Skeletal muscle tissue (tissue), 4 donors: Measurements from ENCODE around the gene CEBPA. TPM values are rescaled to one million over a fixed set of nuclear protein-coding genes. Genes with fewer than 3 reads are reported as not detected.
"Not testable (repeated sequence)": the region's sequence is repeated elsewhere in the genome, so short reads cannot be mapped to it uniquely, and the experiment has no call there.

Experiments
- H3K27ac ChIP-seq: one replicate; pipeline ENCODE4 v1.7.0; 2013; ENCODE audit warnings: mild to moderate bottlenecking, low read depth, low read length, inconsistent platforms
- H3K27me3 ChIP-seq, 3 donors: one replicate each; pipeline ENCODE4 v1.7.0; 2013; ENCODE audit warnings: low read length in 3 of 3; ENCODE audit not compliant: control insufficient read depth in 3 of 3, insufficient read depth in 3 of 3
- H3K36me3 ChIP-seq, 3 donors: one replicate each; pipeline ENCODE4 v1.7.0; 2013; ENCODE audit warnings: low read length in 3 of 3; ENCODE audit not compliant: control insufficient read depth in 3 of 3, insufficient read depth in 3 of 3
- H3K4me1 ChIP-seq, 3 donors: one replicate each; pipeline ENCODE4 v1.7.0; 2013; ENCODE audit warnings: low read length in 3 of 3, mild to moderate bottlenecking in 3 of 3; ENCODE audit not compliant: control insufficient read depth in 3 of 3, insufficient read depth in 3 of 3
- H3K4me3 ChIP-seq, 3 donors: one replicate each; pipeline ENCODE4 v1.7.0; 2013; ENCODE audit warnings: low read length in 3 of 3
- H3K9ac ChIP-seq, 3 donors: one replicate each; pipeline ENCODE4 v1.7.0; 2013; ENCODE audit warnings: low read length in 3 of 3, mild to moderate bottlenecking in 3 of 3, moderate library complexity in 2 of 3, low read depth in 1 of 3
- H3K9me3 ChIP-seq, 3 donors: one replicate each; pipeline ENCODE4 v1.7.0; 2013; ENCODE audit warnings: low read length in 3 of 3; ENCODE audit not compliant: control insufficient read depth in 3 of 3
- total RNA-seq: library from RNA; depleted of rRNA; stranded (reverse); fragments of >200 nt; gene quantifications from one replicate; pipeline ENCODE4 v1.2.3, GENCODE V29; 2014
- donor health status: Osteomylitis.

Gene CEBPA
- total RNA-seq, 1 donor from 2014 or later: 17.2 TPM

DNA sequence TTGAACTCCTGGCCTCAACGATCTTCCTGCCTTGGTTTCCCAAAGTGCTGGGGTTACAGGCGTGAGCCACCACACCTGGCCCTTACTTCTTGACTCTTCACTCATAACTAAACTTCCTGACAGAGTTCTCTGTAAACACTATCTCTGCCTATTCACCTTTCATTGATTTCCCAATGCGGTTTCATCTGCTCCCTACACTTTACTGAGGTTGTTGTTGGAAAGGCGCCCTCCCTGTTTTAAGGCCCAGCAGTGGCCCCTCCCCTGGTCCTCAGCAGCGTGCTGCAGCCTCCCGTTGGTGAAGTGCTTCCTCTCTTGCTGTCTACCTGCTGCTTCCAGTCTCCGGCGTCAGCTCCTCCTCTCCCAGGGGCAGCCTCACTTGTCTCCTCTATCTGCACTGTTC, 26.7 kb upstream of the CEBPA start:
- Histone ChIP-seq H3K9ac (no peak overlapping the region), H3K4me1 (peaks cover 0 to 9% (median 9%) of the 10 kb centered on the region in 3 donors), H3K36me3 (no peaks in the 10 kb centered on the region), H3K9me3 (peaks cover 0 to 3% (median 2%) of the 10 kb centered on the region in 3 donors), H3K4me3 (no peak overlapping the region), H3K27ac (no peak overlapping the region), H3K27me3 (no peaks in the 10 kb centered on the region)

DNA sequence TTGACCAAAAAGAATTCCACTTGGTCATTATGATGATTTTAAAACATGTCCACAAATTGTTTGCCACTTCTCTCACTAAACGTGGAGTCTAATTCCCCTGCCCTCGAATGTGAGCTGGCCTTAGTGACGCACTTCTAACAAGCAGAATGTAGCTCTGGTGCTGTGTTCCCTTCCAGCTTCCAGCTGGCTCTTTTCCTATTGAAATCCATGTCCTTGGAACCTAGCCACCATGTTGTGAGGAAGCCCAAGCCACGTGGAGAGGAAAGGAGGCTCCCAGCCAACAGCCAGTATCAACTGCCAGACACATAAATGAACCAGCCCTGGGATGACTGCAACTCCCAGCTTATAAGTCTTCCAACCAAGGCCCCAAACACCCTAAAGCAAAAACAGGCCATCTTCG, 23.6 kb upstream of the CEBPA start:
- no peaks in the 10 kb centered on the region for H3K36me3 ChIP-seq
- no peak overlapping the region for H3K9ac ChIP-seq
- peaks cover 0 to 9% (median 9%) of the 10 kb centered on the region in 3 donors for H3K4me1 ChIP-seq
- H3K27me3 ChIP-seq: no peaks in the 10 kb centered on the region
- H3K4me3 ChIP-seq: no peak overlapping the region
- peak overlapping the region; percentile 52 for H3K27ac ChIP-seq
- peaks cover 0 to 4% (median 3%) of the 10 kb centered on the region in 3 donors for H3K9me3 ChIP-seq

DNA sequence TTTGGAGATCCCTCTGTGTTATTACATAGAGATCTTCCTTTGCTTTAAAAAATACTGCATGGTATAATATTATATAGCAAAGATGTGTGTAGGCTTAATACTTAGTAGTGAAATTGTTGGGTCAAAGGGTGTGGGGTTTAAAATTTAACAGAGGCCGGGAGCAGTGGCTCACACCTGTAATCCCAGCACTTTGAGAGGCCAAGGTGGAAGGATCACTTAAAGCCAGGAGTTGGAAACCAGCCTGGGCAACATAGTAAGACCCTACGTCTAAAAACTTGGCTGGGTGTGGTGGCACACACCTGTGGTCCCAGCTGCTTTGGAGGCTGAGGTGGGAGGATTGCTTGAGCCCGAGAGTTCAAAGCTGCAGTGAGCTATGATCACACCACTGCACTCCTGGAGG, 22.3 kb upstream of the CEBPA start:
- H3K4me1 ChIP-seq: peaks cover 0 to 9% (median 7%) of the 10 kb centered on the region in 3 donors
- H3K9ac ChIP-seq: no peak overlapping the region
- H3K27me3 ChIP-seq: no peaks in the 10 kb centered on the region
- no peak overlapping the region for H3K27ac ChIP-seq
- no peaks in the 10 kb centered on the region for H3K36me3 ChIP-seq
- peaks cover 0 to 4% (median 3%) of the 10 kb centered on the region in 3 donors for H3K9me3 ChIP-seq
- no peak overlapping the region for H3K4me3 ChIP-seq

DNA sequence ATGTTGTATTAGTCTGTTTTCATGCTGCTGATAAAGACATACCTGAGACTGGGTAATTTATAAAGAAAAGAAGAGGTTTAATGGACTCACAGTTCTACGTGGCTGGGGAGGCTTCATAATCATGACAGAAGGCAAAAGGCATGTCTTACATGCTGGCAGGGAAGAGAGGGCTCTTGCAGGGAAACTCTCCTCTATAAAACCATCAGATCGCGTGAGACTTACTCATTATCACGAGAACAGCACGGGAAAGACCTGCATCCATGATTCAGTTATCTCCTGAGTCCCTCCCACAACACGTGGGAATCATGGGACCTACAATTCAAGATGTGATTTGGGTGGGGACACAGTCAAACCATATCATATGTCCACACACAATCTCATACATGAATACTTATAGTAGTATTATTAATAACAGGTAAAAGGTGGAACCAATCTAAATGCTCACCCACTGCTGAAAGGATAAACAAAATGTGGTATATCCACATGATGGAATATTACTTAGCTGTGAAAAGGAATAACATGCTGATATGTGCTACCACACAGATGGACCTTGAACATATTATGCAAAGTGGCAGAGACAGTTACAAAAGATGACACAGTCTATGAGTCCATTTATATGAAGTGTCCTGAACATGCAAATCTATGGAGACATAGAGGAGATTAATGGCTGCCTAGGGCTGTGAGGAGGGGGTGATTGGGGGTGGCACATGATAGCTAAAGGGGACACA, 20.9 kb upstream of the CEBPA start:
- H3K4me3 ChIP-seq: no peak overlapping the region
- peaks cover 0 to 9% (median 7%) of the 10 kb centered on the region in 3 donors for H3K4me1 ChIP-seq
- peaks cover 0 to 4% (median 3%) of the 10 kb centered on the region in 3 donors for H3K9me3 ChIP-seq
- no peak overlapping the region for H3K27ac ChIP-seq
- no peaks in the 10 kb centered on the region for H3K36me3 ChIP-seq
- no peak overlapping the region for H3K9ac ChIP-seq
- H3K27me3 ChIP-seq: no peaks in the 10 kb centered on the region

GRCh38 chr19:33320636-33321035, 18.3 kb upstream of the CEBPA start:
- H3K27me3 ChIP-seq: no peaks in the 10 kb centered on the region
- no peak overlapping the region for H3K4me3 ChIP-seq
- peaks cover 0 to 2% (median 0%) of the 10 kb centered on the region in 3 donors for H3K9me3 ChIP-seq
- no peak overlapping the region for H3K27ac ChIP-seq
- H3K9ac ChIP-seq: no peak overlapping the region
- H3K36me3 ChIP-seq: no peaks in the 10 kb centered on the region
- peaks cover 0 to 11% (median 7%) of the 10 kb centered on the region in 3 donors for H3K4me1 ChIP-seq

- H3K9me3 ChIP-seq: not testable (repeated sequence)
These were observed 15.7 kb upstream of the CEBPA start for GRCh38 chr19:33317991-33318390.

GRCh38 chr19:33317517-33317916, 15.2 kb upstream of the CEBPA start:
- no peak overlapping the region for H3K9ac ChIP-seq
- H3K27ac ChIP-seq: no peak overlapping the region
- H3K4me3 ChIP-seq: no peak overlapping the region
- H3K9me3 ChIP-seq: no peaks in the 10 kb centered on the region
- H3K36me3 ChIP-seq: no peaks in the 10 kb centered on the region
- H3K4me1 ChIP-seq: peaks cover 0 to 8% (median 7%) of the 10 kb centered on the region in 3 donors
- no peaks in the 10 kb centered on the region for H3K27me3 ChIP-seq

More at GRCh38 chr19:33317991-33318390, 15.7 kb upstream of the CEBPA start:
- not testable (repeated sequence) for H3K27me3 ChIP-seq, H3K4me1 ChIP-seq, H3K9ac ChIP-seq, H3K36me3 ChIP-seq, H3K27ac ChIP-seq, H3K4me3 ChIP-seq

- no peak overlapping the region for H3K4me3 ChIP-seq
- no peak overlapping the region for H3K27ac ChIP-seq
- no peaks in the 10 kb centered on the region for H3K36me3 ChIP-seq
- no peaks in the 10 kb centered on the region for H3K9me3 ChIP-seq
- peaks cover 0 to 8% (median 7%) of the 10 kb centered on the region in 3 donors for H3K4me1 ChIP-seq
- H3K27me3 ChIP-seq: no peaks in the 10 kb centered on the region
- peak overlapping the region in 1 of 3 donors; percentile 54 for H3K9ac ChIP-seq
These were observed 14.4 kb upstream of the CEBPA start for GRCh38 chr19:33316541-33317264.

DNA sequence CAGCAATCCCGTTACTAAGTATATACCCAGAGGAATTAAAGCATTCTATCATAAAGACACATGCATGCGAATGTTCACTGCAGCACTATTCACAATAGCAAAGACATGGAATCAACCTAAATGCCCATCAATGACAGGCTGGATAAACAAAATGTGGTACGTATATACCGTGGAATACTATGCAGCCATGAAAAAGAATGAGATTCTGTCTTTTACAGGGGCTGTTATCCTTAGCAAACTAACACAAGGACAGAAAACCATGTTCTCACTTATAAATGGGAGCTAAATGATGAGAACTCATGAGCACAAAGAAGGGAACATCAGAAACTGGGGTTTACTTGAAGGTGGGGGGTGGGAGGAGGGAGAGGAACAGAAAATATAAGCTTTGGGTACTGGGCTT, 10.5 kb upstream of the CEBPA start:
- peaks cover 11 to 20% (median 17%) of the 10 kb centered on the region in 3 donors for H3K4me1 ChIP-seq
- H3K4me3 ChIP-seq, H3K27me3 ChIP-seq, H3K27ac ChIP-seq, H3K9ac ChIP-seq, H3K9me3 ChIP-seq, H3K36me3 ChIP-seq: not testable (repeated sequence)

GRCh38 chr19:33312065-33312464, 9.7 kb upstream of the CEBPA start:
- no peak overlapping the region for H3K9ac ChIP-seq
- no peaks in the 10 kb centered on the region for H3K9me3 ChIP-seq
- no peak overlapping the region for H3K27ac ChIP-seq
- H3K27me3 ChIP-seq: no peaks in the 10 kb centered on the region
- H3K4me1 ChIP-seq: peaks cover 11 to 22% (median 18%) of the 10 kb centered on the region in 3 donors
- no peak overlapping the region for H3K4me3 ChIP-seq
- no peaks in the 10 kb centered on the region for H3K36me3 ChIP-seq
